Measurements from ENCODE around the gene ATOH8.

- TF ChIP-seq CTCF (IDR thresholded peaks at IDR 0.05) (no peak), SIN3A (IDR thresholded peaks at IDR 0.05; ENCODE audit: borderline replicate concordance, low read depth, low read length) (no peak), MAX (IDR thresholded peaks at IDR 0.05; ENCODE audit: low read depth) (no peak), RAD21 (IDR thresholded peaks at IDR 0.05; ENCODE audit: low read length) (no peak), NRF1 (IDR thresholded peaks at IDR 0.05; ENCODE audit: low read depth, low read length) (no peak), FOSL2 (IDR thresholded peaks at IDR 0.05; ENCODE audit: borderline replicate concordance, low read depth) (no peak), EZH2phosphoT487 (IDR thresholded peaks at IDR 0.05; ENCODE audit: borderline replicate concordance, low read depth) (no peak), EP300 (IDR thresholded peaks at IDR 0.05; ENCODE audit: borderline replicate concordance in 1 of 2, low read depth in 1 of 2, low read length in 1 of 2) (no peak), TEAD4 (IDR thresholded peaks at IDR 0.05; ENCODE audit: borderline replicate concordance, insufficient read depth) (no peak), CHD2 (IDR thresholded peaks at IDR 0.05; ENCODE audit: low read length, partially characterized antibody) (no peak), TCF12 (IDR thresholded peaks at IDR 0.05) (no peak), JUND (IDR thresholded peaks at IDR 0.05) (no peak)
These were observed 40.0 kb upstream of the ATOH8 start for GRCh38 chr2:85713836-85714235.

Data from SK-N-SH (cell line).